ENCODE results near the gene GDF15. TPM values are rescaled to one million over a fixed set of nuclear protein-coding genes. Genes with fewer than 3 reads are reported as not detected.

The GDF15 gene
- total RNA-seq, 1 experiment from 2014 or later, result 425 TPM

DNA sequence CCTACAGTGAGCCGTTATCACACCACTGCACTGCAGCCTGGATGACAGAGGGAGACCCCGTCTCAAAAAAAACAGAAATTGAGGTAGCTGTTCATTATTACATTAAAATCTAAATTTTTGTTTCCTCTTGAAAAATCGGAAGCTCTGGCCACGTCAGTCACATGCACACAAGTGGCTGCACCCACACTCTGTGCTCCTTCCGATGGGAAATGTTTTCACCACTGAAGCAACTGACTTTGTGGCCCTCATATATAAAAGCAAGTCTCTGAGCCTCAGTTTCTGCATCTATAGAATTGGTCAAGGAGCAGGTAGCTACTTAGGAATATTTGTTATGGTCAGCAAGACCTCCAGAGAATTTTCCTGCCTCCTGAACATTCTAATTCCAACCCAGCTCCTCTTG lies 7.0 kb downstream of the GDF15 start:
- no TSS peak for BruUV-seq (replicated peaks)
- ChIA-PET CTCF (interaction anchor here (0.6 to 1.3 kb wide), 3 partner anchors 18 to 46 kb away, joined by 3 read pairs; no protein-coding TSS in a partner anchor), POLR2A (interaction anchor here (5.7 kb wide), 1 partner anchor 12 kb away, joined by 46 read pairs; no protein-coding TSS in a partner anchor), RAD21 (ENCODE audit: low non-redundant PET in 1 of 2, low total read pairs in 2 of 2, uncharacterized antibody in 2 of 2, unreplicated experiment in 2 of 2) (no interaction called here)
- DNase-seq (ENCODE audit: low read depth, low spot score) (no peak), ATAC-seq (no peak)
- Histone ChIP-seq H3K27ac (ENCODE audit: low read depth, low read length) (no peak overlapping the region), H3K9ac (ENCODE audit: low read length) (no peak overlapping the region), H3K9me2 (ENCODE audit: insufficient read depth) (no peaks in the 10 kb centered on the region), H3K36me3 (ENCODE audit: control insufficient read depth in 1 of 2, insufficient read depth in 2 of 2, low read length in 2 of 2) (peaks cover 0 to 6% of the 10 kb centered on the region in 2 experiments; a peak in 1 of 4 replicates), H2AFZ (ENCODE audit: low read depth, low read length, poor library complexity, severe bottlenecking) (no peak overlapping the region), H4K20me1 (ENCODE audit: insufficient read depth) (no peaks in the 10 kb centered on the region), H3K4me3 (replicated peaks in 1 of 2; ENCODE audit: low read depth in 1 of 2, low read length in 2 of 2) (no peak overlapping the region), H3K27me3 (ENCODE audit: insufficient read depth, low read length) (no peaks in the 10 kb centered on the region), H3K9me3 (ENCODE audit: control insufficient read depth in 1 of 2, insufficient read depth in 1 of 2, low read depth in 1 of 2, low read length in 2 of 2) (no peaks in the 10 kb centered on the region), H3K79me2 (ENCODE audit: insufficient read depth, low read length) (no peaks in the 10 kb centered on the region), H3K4me2 (ENCODE audit: low read length) (no peak overlapping the region), H3K4me1 (ENCODE audit: control insufficient read depth in 1 of 2, insufficient read depth in 2 of 2, low read length in 2 of 2) (peaks cover 10 to 38% of the 10 kb centered on the region in 2 experiments; a peak in 3 of 4 replicates)
- intact Hi-C loops (cut with micrococcal nuclease), result no loop called here
- no peak for TF ChIP-seq MAX (IDR thresholded peaks at IDR 0.05)
- TF ChIP-seq, protein P1, sequence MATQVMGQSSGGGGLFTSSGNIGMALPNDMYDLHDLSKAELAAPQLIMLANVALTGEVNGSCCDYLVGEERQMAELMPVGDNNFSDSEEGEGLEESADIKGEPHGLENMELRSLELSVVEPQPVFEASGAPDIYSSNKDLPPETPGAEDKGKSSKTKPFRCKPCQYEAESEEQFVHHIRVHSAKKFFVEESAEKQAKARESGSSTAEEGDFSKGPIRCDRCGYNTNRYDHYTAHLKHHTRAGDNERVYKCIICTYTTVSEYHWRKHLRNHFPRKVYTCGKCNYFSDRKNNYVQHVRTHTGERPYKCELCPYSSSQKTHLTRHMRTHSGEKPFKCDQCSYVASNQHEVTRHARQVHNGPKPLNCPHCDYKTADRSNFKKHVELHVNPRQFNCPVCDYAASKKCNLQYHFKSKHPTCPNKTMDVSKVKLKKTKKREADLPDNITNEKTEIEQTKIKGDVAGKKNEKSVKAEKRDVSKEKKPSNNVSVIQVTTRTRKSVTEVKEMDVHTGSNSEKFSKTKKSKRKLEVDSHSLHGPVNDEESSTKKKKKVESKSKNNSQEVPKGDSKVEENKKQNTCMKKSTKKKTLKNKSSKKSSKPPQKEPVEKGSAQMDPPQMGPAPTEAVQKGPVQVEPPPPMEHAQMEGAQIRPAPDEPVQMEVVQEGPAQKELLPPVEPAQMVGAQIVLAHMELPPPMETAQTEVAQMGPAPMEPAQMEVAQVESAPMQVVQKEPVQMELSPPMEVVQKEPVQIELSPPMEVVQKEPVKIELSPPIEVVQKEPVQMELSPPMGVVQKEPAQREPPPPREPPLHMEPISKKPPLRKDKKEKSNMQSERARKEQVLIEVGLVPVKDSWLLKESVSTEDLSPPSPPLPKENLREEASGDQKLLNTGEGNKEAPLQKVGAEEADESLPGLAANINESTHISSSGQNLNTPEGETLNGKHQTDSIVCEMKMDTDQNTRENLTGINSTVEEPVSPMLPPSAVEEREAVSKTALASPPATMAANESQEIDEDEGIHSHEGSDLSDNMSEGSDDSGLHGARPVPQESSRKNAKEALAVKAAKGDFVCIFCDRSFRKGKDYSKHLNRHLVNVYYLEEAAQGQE (IDR thresholded peaks at IDR 0.05; ENCODE audit: low read depth), result no peak
- no peak for TF ChIP-seq POLR2AphosphoS5 (IDR thresholded peaks at IDR 0.05; ENCODE audit: low read depth, low read length)
- no peak for TF ChIP-seq EGR1 (IDR thresholded peaks at IDR 0.05; ENCODE audit: low read depth)
- TF ChIP-seq ZFX (IDR thresholded peaks at IDR 0.05), result no peak
- no peak for TF ChIP-seq SP1 (IDR thresholded peaks at IDR 0.05; ENCODE audit: low read depth)
- TF ChIP-seq EZH2phosphoT487 (IDR thresholded peaks at IDR 0.05; ENCODE audit: borderline replicate concordance), result no peak

Data from HCT116 (cell line).